Kidney epithelial cell (primary cell): ENCODE results near the gene GPR39. TPM values are rescaled to one million over a fixed set of nuclear protein-coding genes. Genes with fewer than 3 reads are reported as not detected.

Experiments
- DNase-seq: peaks from one replicate; pipeline ENCODE4 v3.0.0-alpha.2; 2010; ENCODE audit warnings: low read depth
- H3K27me3 ChIP-seq: 2 replicates; pipeline ENCODE4 v1.6.0; 2011; ENCODE audit warnings: low read length; ENCODE audit not compliant: control insufficient read depth, insufficient read depth
- H3K36me3 ChIP-seq: 2 replicates; pipeline ENCODE4 v1.5.1; 2011; ENCODE audit warnings: low read length; ENCODE audit not compliant: control insufficient read depth, insufficient read depth
- H3K4me3 ChIP-seq: 2 replicates; pipeline ENCODE4 v1.5.1; 2011; ENCODE audit warnings: low read depth, mild to moderate bottlenecking, control low read depth, low read length
- total RNA-seq: library from RNA; depleted of rRNA; stranded (reverse); fragments of >200 nt; gene quantifications from 2 replicates; pipeline ENCODE4 v1.2.3, GENCODE V29; 2015
- TF ChIP-seq, protein P1 (sequence below): IDR thresholded peaks from 2 replicates; pipeline ENCODE4 v1.5.1; 2011; ENCODE audit warnings: mild to moderate bottlenecking, moderate library complexity, low read length, control low read depth, inconsistent platforms; ENCODE audit not compliant: insufficient read depth, poor library complexity, severe bottlenecking

The GPR39 gene
- total RNA-seq, 1 donor from 2014 or later: 5.9 TPM

DNA sequence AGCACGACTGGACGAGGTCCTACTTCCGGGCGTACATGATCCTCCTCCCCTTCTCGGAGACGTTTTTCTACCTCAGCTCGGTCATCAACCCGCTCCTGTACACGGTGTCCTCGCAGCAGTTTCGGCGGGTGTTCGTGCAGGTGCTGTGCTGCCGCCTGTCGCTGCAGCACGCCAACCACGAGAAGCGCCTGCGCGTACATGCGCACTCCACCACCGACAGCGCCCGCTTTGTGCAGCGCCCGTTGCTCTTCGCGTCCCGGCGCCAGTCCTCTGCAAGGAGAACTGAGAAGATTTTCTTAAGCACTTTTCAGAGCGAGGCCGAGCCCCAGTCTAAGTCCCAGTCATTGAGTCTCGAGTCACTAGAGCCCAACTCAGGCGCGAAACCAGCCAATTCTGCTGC, 228.6 kb downstream of the GPR39 start:
- no peaks in the 10 kb centered on the region for H3K27me3 ChIP-seq
- DNase-seq: no peak
- TF ChIP-seq, protein P1, sequence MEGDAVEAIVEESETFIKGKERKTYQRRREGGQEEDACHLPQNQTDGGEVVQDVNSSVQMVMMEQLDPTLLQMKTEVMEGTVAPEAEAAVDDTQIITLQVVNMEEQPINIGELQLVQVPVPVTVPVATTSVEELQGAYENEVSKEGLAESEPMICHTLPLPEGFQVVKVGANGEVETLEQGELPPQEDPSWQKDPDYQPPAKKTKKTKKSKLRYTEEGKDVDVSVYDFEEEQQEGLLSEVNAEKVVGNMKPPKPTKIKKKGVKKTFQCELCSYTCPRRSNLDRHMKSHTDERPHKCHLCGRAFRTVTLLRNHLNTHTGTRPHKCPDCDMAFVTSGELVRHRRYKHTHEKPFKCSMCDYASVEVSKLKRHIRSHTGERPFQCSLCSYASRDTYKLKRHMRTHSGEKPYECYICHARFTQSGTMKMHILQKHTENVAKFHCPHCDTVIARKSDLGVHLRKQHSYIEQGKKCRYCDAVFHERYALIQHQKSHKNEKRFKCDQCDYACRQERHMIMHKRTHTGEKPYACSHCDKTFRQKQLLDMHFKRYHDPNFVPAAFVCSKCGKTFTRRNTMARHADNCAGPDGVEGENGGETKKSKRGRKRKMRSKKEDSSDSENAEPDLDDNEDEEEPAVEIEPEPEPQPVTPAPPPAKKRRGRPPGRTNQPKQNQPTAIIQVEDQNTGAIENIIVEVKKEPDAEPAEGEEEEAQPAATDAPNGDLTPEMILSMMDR: no peak
- H3K4me3 ChIP-seq: no peak overlapping the region
- peaks cover 9% of the 10 kb centered on the region for H3K36me3 ChIP-seq

DNA sequence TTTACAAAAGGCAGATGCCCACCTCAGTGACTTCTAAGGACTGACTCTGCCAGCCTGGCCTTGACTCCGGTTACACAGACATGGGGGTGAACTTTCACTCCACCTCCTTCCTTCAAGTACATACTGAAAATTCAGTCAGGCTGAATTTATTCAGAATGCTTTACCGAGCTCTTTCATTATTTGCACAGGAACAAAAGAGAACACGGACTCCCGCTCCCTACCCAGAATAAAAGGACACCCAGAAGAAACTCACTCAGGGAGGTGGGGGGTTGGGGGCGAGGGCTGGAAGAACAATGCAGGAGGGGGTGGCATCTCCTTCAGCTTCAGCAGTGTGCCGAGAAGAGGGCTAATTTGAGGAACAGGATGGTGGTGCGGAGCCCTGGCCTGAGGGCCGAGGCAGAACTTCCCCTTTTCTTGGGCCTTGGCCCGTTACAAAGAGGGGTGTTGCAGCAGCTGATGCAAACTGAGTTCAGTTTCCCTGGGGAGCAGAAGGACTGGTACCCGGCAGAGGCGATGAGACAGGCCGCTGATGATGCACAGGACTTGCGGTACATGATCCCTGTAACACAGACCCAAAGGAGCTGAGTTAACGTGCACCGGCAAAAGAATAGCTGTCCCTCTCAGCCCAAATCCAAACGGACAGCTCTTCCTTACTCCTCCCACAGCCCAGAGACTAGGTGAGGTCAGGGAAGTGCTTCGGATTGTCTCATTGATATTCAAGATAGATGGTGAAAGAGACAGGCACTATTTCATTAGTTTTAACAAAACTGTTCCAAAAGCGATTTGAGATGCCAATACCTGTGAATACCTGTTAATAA, 229.3 kb downstream of the GPR39 start:
- DNase-seq: no peak
- Histone ChIP-seq H3K4me3 (no peak overlapping the region), H3K27me3 (no peaks in the 10 kb centered on the region), H3K36me3 (peaks cover 9% of the 10 kb centered on the region)
- TF ChIP-seq, protein P1: no peak

DNA sequence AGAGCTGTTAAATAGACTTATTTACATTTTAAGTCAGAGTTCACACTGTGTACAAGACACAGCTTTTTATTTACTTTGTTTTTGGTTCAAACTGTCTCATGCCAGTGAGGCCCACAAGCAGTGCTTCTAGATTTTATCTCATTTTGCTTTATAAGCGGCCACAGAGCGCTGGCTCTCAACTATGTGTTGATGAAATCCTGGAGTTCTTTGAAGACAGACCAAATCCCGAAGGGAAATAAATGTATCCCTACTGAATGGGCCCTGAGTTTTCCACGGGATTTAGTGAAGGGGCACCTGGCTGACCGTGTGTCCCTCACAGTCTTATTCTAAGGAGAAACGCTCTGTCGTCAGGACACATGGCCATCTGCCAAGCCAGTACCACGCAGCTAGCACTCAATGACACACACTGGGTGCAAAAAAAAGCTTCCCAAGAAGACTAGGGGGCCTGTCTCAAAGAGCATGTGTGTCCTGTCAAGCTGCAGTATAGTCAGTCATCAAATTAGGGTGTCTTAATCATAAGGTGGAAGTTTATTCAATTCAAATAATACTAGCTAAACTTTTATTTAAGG, 230.0 kb downstream of the GPR39 start:
- Histone ChIP-seq H3K4me3 (no peak overlapping the region), H3K36me3 (peaks cover 9% of the 10 kb centered on the region), H3K27me3 (no peaks in the 10 kb centered on the region)
- TF ChIP-seq, protein P1: no peak
- DNase-seq: no peak

DNA sequence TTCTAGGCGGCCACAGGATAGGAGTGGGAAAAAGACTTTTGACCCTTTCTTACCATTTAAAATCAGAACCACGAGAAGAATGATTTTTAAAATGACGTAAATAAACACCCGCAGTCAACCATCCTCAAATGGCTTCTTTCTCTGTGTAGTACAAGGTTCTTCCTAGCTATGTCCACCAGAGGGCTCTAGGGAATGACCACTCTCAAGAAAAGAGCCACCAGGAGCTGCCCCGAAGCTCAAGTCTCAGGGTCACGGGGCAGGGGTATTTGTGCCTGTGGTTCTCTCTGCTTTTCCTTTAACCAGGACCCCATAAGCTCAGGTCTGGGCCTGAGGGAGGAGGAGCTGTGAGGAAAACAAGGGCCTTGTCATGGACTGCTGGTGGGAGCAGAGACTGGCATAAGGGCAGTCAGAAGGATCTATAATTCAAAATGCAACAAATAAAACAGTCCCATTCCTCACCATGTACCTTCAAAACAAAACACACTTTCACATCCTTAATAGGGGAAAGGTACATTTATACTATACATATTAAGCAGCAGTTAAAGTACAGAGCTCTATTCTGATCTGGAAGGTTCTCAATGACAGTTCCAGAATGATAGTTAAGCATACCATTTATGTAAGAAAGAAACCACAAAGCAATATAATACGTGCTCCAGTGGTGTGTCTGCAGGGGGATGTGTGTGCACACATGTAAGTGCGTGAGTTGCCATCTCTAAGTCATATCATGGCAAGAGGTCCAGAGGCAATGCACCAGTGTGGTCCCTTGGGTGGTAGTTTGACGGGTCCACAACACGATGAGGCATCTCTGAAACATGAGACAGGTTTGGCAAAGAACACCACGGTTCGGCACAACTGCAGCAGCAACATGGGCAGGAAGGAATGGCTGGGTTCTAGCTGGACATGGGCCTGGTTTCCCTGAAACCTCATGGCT, 234.8 kb downstream of the GPR39 start:
- H3K4me3 ChIP-seq: no peak overlapping the region
- DNase-seq: no peak

DNA sequence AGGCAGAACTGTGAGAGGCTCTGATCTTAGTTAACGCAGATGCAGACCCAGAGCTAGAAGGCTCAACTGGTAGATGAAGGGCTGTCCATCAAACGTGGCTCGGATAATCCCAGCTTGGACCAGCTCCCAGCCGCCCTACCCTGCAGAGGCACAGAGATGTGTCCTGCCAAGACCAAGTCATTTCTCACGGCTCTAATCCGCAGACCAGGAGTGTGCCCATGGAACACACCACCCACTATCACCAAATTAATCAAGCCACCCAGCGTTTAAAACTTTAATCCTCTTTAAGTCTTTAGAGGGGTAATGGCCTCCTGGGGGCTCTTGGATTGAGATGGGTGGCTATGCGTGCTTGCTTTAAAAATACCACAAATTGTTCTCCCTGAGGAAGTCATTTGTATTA, 235.9 kb downstream of the GPR39 start:
- no peaks in the 10 kb centered on the region for H3K27me3 ChIP-seq
- no peak overlapping the region for H3K4me3 ChIP-seq
- DNase-seq: no peak
- no peaks in the 10 kb centered on the region for H3K36me3 ChIP-seq
- TF ChIP-seq, protein P1: no peak

More for the DNA sequence above, 234.8 kb downstream of the GPR39 start:
- TF ChIP-seq, protein P1: peak; percentile 51
- peaks cover 1% of the 10 kb centered on the region for H3K36me3 ChIP-seq
- H3K27me3 ChIP-seq: no peaks in the 10 kb centered on the region
